HG03064 (cell line): ENCODE results near the gene SPDYE1.
"Not testable (repeated sequence)": the region's sequence is repeated elsewhere in the genome, so short reads cannot be mapped to it uniquely, and the experiment has no call there.

ENCODE experiments used
- ATAC-seq: cut with Tn5 transposase; IDR thresholded peaks from one replicate; pipeline ENCODE4 v1.9.1; 2021; ENCODE audit warnings: low read depth; ENCODE audit not compliant: unreplicated experiment

Gene SPDYE1

GRCh38 chr7:43997532-43997931 lies at the start of gene SPDYE1:
Gene SPDYE1, plus strand, starts transcription at chr7:43997897. Its CDS starts 2,053 bp downstream, at chr7:43999950.
- not testable (repeated sequence) for ATAC-seq

- no peak for ATAC-seq
Observed at GRCh38 chr7:43952028-43952427, 45.7 kb upstream of the SPDYE1 start.

GRCh38 chr7:43953071-43953470 lies 44.6 kb upstream of the SPDYE1 start:
- no peak for ATAC-seq

GRCh38 chr7:43954524-43955228 lies 43.0 kb upstream of the SPDYE1 start:
- ATAC-seq: no peak

- no peak for ATAC-seq
Observed at GRCh38 chr7:43956027-43956426, 41.7 kb upstream of the SPDYE1 start.

- no peak for ATAC-seq
Observed at GRCh38 chr7:43960933-43961332, 36.8 kb upstream of the SPDYE1 start.

- not testable (repeated sequence) for ATAC-seq
Observed at GRCh38 chr7:43966392-43966791, 31.3 kb upstream of the SPDYE1 start.

GRCh38 chr7:43968172-43969040 lies 29.3 kb upstream of the SPDYE1 start:
- ATAC-seq: not testable (repeated sequence)

- ATAC-seq: not testable (repeated sequence)
Observed at GRCh38 chr7:43969586-43969985, 28.1 kb upstream of the SPDYE1 start.

- ATAC-seq: not testable (repeated sequence)
Observed at GRCh38 chr7:43970698-43971097, 27.0 kb upstream of the SPDYE1 start.

GRCh38 chr7:43974033-43974573 lies 23.6 kb upstream of the SPDYE1 start:
- ATAC-seq: not testable (repeated sequence)

- ATAC-seq: not testable (repeated sequence)
Observed at GRCh38 chr7:43974725-43975482, 22.8 kb upstream of the SPDYE1 start.

- ATAC-seq: no peak
Observed at GRCh38 chr7:43977525-43977924, 20.2 kb upstream of the SPDYE1 start.

- ATAC-seq: not testable (repeated sequence)
Observed at GRCh38 chr7:43978102-43978501, 19.6 kb upstream of the SPDYE1 start.

- ATAC-seq: not testable (repeated sequence)
Observed at GRCh38 chr7:43982848-43983247, 14.8 kb upstream of the SPDYE1 start.

- ATAC-seq: not testable (repeated sequence)
Observed at GRCh38 chr7:43983736-43984135, 14.0 kb upstream of the SPDYE1 start.

GRCh38 chr7:43985904-43986864 lies 11.5 kb upstream of the SPDYE1 start:
- peak; percentile 71 for ATAC-seq

GRCh38 chr7:43987476-43987875 lies 10.2 kb upstream of the SPDYE1 start:
- not testable (repeated sequence) for ATAC-seq

- not testable (repeated sequence) for ATAC-seq
Observed at GRCh38 chr7:43990011-43990585, 7.6 kb upstream of the SPDYE1 start.
